HS-5 (cell line): Measurements from ENCODE around the gene FERMT3.
A peak's percentile ranks its signal among the peaks of the same experiment; 100 is the strongest.

Experiments used
- DNase-seq: peaks from one replicate; pipeline ENCODE4 v3.0.0-alpha.2; 2012; ENCODE audit warnings: low read depth

Gene FERMT3

GRCh38 chr11:64264371-64264852, 57.9 kb downstream of the FERMT3 start:
- no peak for DNase-seq

DNA sequence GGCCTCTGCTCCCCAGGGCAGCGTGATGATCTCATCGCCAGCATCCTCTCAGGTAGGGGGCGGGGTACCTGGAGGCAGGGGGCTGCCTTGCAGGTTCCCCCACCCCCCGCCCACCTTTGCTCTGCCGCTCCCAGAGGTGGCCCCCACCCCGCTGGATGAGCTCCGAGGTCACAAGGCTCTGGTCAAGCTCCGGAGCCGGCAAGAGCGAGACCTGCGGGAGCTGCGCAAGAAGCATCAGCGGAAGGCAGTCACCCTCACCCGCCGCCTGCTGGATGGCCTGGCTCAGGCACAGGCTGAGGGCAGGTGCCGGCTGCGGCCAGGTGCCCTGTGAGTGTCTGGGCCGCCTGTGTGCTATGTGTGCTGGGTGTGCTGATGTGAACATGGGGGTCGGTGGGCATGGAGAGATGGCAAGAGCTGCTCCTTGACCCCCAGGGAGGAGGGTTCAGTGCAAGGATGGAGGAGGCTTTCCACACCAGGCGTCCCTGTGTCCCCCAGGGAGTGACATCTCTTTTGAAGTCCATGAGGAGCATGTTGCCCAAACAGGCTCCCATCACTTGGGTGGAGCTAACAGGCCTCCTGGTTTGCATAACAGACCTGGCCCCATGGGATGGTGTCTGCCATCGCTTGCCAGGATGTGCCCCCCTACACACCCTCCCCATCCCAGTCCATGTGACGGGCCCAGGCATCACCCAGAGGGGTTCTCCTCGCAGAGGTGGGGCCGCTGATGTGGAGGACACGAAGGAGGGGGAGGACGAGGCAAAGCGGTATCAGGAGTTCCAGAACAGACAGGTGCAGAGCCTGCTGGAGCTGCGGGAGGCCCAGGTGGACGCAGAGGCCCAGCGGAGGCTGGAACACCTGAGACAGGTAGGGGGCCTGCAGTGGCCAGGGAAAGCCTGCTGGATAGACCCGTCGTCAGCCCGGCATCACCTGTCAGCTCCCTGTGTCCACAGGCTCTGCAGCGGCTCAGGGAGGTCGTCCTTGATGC, 58.9 kb downstream of the FERMT3 start:
- no peak for DNase-seq

DNA sequence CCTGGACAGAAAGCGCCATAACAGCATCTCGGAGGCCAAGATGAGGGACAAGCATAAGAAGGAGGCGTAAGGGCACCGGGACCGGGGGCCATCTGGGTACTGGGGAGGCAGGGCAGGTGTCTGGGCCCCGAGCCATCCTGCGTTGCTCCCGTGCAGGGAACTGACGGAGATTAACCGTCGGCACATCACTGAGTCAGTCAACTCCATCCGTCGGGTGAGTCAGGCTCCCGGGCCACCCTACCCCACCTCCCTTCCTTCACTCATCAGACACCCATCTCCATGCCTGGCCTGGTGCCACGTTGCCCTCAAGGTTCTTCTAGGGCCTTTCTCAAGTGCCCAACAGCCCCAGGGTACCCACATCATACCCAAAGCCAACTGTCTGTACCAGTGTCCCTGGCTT, 59.8 kb downstream of the FERMT3 start:
- no peak for DNase-seq

- no peak for DNase-seq
Observed at GRCh38 chr11:64267207-64267945, 60.9 kb downstream of the FERMT3 start.

DNA sequence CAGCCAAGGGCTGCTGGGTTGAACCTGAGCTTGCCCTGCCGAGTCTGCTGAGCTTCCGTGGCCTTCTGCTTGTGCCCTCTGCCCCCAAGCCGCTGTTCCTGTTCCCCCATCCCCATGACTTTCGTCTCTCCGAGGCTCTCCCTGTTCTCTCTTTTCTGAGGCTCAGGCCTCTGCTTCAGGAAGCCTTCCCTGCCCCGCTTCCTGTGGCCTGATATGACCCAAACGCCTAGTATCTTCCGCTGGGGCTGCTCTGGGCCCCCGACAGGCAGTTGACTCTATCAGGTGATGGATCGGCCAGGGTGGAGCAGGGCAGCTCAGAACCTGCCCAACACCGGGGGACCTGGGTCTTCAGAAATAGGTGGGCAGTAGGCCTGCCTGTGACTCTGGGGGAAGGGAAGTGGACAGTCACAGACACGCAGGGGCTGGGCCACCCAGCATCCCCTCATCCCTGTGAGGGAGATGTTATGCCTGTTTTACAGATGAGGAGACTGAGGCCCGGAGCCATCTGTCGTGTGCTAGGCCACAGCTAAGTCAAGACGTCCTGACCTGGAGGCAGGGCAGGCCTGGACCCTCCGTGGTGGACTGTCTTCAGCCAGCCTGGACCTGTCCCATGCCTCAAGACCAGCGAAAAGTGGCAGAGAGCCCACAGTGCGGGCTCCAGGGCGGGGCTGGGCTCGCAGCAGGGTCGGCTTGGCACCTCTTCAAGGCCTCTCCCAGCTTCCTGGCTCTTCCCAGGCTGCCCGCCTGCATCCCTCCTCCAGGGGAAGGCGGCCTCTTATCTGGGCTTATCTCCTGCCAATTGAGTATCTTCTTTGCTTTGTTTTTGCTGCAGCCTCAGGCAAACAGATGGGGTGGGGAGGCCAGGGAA, 61.7 kb downstream of the FERMT3 start:
- DNase-seq: no peak

DNA sequence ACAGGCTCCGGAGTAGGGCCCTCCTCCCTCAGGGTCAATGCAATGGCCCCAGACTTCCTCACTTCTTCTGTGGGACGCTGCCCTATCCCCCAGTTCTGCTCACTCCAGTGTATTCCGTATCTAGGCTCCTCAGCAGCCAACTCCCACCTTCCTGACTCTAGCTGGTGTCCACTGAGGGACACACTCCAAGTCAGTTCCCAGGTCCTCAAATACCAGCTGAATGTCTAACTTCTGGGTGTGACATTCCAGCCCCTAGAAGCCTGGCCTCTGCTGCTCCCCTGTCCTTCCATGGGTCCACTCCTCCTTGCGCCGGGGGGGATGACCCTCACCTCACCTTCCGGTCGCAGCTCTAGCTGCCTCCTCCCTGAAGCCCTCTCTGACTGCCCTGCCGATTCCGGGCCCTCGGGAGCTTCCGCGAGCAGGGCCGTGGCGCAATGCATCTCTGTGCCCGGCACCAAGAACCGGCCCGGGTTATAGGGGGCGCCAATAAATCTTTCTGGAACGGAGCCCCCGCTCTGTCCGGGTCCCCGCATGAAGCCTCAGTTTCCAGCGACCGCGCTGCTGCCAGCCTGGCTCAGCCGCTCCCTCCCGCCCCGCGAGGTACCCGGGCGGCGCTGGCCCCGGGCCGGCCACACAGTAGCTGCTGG, 62.5 kb downstream of the FERMT3 start:
- DNase-seq: no peak

GRCh38 chr11:64269540-64270220, 63.2 kb downstream of the FERMT3 start:
- DNase-seq: peak; percentile 99
